GM21619 (cell line): ENCODE measurements around the gene ANLN.

Experiments
- ATAC-seq: cut with Tn5 transposase; IDR thresholded peaks from one replicate; pipeline ENCODE4 v1.9.1; 2021; ENCODE audit not compliant: unreplicated experiment

Gene ANLN, protein sequence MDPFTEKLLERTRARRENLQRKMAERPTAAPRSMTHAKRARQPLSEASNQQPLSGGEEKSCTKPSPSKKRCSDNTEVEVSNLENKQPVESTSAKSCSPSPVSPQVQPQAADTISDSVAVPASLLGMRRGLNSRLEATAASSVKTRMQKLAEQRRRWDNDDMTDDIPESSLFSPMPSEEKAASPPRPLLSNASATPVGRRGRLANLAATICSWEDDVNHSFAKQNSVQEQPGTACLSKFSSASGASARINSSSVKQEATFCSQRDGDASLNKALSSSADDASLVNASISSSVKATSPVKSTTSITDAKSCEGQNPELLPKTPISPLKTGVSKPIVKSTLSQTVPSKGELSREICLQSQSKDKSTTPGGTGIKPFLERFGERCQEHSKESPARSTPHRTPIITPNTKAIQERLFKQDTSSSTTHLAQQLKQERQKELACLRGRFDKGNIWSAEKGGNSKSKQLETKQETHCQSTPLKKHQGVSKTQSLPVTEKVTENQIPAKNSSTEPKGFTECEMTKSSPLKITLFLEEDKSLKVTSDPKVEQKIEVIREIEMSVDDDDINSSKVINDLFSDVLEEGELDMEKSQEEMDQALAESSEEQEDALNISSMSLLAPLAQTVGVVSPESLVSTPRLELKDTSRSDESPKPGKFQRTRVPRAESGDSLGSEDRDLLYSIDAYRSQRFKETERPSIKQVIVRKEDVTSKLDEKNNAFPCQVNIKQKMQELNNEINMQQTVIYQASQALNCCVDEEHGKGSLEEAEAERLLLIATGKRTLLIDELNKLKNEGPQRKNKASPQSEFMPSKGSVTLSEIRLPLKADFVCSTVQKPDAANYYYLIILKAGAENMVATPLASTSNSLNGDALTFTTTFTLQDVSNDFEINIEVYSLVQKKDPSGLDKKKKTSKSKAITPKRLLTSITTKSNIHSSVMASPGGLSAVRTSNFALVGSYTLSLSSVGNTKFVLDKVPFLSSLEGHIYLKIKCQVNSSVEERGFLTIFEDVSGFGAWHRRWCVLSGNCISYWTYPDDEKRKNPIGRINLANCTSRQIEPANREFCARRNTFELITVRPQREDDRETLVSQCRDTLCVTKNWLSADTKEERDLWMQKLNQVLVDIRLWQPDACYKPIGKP

DNA sequence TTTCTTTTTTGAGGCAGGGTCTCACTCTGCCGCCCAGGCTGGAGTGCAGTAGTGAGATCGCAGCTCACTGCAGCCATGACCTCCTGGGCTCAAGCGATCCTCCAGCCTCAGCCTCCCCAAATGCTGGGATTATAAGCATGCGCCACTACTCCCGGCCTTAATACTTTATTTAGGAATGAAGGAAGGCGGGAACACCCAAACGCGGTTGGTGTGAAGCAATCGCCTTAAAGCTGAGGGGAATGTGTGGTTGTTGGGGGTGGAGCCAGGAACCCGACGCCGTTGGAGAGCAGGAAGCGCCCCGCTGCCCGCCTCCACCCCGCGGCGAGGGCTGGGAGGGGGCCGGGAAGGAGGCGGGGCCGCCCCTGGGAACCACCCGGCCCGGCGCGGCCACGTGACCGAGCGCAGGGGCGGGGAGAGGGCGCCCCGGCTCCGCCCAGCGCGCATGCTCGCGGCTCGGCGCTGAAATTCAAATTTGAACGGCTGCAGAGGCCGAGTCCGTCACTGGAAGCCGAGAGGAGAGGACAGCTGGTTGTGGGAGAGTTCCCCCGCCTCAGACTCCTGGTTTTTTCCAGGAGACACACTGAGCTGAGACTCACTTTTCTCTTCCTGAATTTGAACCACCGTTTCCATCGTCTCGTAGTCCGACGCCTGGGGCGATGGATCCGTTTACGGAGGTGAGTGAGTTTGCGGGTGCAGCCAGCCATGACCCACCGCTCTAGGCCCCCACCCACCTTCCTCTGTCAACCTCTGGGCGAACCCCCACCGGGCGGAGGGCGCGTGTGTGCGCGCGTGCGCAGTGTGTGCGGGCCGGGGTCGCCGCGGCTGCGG lies at the start of gene ANLN:
ANLN (plus strand) TSS at position 492 of the 828 bp plus-strand sequence; CDS start at position 657, 165 bp downstream.
- peak; percentile 72 for ATAC-seq

DNA sequence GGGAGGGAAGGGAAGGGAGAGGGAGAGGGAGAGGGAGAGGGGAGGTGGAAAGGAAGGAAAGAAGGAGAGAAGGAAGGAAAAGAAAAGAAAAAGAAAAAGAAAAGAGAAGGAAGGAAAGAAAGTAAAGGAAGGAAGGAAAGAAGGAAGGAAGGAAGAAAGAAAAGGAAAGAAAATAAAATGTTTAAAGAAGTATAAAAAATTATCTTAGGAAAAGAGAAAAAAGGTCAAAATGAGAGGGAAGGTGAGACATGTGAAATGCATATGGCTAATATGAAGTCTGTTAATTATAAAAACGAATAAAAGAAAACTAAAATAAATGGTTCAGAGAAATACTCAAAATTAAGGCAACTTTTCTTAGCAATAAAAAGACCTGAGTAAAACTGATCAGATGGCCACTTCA lies 46.1 kb upstream of the ANLN start:
- ATAC-seq, result no peak

DNA sequence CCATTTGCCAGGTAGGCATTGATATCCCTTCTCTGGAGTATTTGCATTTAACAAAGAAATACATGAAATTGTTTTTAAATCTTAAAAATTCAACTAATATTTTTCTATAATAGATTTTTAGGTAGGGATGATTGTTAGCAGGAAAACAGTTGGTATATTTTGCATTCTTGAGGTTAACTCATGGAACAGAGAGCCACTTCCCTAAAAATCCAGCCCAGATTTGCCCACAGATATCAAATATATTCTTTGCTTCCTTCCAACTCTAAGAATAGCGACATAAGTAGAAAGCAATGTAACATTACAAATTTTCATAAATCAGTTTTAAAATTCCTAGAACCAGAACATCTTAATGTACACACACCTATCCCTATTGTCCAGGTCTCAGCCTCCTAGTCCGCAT lies 45.0 kb upstream of the ANLN start:
- ATAC-seq, result no peak

DNA sequence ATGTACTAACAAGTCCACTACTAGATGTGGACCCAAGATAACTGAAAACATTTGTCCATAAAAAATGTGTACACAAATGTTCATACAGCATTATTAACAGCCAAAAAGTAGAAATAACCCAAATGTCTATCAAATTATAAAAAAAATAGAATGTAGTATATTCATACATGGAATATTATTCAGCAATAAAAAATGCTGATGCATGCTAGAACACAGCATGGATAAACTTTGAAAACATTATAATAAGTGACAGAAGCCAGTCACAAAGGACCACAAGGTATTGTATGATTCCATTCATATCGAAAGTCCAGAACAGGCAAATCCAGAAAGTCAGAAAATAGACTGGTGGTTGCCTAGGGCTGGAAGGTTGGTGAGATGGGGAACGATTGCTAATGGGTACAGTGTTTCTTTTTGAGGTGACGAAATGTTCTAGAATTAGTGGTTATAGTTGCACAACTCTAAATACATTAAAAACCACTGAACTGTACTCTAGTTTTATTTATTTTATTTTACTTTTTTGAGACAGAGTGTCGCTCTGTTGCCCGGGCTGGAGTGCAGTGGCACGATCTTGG lies 43.3 kb upstream of the ANLN start:
- ATAC-seq, result no peak

DNA sequence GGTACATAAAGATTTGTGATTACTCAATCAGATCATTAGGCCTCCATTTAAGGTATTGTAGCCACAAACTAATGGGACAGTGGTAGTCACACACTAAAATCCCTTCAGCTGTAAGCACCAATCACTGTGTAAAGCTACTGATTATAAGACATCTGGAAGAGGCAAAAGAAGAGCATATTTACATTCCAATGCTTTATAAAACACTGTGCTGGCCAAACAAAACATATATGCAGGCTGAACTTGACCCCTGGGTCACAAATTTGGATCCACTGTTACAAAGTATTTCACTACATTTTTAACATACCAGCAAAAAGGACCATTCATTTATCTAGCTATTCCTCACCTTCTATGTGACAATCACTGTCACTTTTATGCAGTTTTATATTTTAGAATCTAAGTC lies 41.4 kb upstream of the ANLN start:
- no peak for ATAC-seq

DNA sequence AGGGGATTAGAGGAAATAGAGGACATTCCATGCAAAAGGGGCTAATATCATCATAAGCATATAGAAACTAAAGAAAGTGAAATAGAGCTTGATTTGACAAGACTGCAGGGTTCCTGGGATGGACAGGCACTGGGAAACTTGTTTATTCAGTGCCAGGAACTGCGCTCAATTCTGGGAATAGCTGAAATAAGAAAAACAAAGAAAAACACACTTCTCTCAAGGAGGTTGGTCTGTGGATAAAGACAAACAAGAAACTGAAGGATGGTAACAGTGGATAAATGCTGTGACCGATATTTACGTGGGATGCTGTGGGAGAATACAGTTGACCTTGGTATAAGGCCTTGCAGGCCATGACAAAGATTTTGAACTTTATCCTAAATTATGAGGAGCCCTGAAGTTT lies 40.9 kb upstream of the ANLN start:
- no peak for ATAC-seq

DNA sequence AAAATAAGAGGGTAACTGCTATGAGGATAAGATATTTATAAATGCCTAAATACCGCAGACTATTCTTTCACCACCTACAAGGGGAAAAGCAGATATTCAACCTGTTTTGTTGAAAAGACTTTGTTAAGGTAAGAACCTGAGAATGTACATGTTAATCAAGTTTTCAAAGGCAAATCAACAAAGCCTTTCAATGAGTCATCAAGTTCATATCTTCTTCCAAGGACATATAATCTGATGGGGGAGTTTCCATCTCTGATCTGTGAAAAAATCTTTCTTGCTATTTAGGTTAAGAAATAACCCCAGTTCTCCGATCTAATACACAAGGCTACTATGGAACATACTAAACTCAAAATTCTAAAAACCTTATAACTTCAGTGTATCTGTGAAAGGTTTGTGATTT lies 40.0 kb upstream of the ANLN start:
- no peak for ATAC-seq

DNA sequence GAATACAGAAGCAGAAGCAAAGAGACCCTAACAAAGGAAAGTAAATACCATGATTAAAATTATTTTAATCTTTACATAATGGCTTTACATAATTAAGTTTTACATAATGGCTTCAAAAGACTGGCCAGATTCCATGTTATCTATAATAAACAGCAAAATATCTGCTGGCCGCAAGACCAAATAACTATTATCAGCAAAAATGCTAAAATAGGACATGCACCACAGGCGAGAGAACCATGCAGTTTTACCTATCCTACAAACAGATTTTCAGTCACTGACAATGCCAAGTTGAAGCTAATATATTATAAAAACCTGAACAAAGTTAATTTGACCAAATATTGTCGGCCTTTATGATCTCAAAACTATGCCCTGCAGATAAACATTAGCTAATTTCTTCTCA lies 34.2 kb upstream of the ANLN start:
- no peak for ATAC-seq

DNA sequence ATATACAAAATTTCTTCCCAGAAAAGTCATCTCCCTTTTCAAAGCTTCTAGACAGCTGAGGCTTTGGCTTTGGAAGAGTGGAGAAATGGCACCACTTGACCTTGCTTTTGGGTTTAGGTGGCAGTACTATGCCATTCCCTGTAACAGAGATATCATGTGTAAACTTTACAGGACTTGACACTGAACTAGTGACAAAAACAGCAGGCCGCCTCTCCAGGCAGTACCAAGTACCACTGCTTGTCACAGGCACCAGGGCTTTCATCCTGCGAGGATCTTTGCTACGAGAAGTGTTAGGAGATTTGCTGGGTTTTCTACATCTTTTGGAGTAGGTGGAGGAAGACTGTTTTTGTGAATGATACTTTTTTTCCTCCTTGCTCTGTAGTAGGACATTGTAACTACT lies 32.6 kb upstream of the ANLN start:
- ATAC-seq, result no peak

DNA sequence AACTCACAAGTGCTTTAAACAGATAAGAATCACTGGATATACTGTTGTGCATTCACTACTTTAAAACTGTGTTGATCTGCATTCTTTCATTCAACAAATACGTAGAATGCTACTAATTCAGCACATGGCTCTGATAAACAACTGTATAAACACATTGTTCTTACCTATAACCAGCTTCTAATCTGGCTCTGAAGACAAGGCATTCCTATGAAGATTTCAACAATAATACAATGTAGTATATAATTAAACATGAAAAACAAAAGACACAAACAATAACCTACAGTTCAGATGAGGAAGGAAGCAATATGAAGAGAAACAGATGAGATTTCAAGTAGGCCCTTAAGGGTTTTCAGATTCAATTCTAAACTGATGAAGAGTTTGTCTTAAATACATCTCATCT lies 31.1 kb upstream of the ANLN start:
- ATAC-seq, result no peak

DNA sequence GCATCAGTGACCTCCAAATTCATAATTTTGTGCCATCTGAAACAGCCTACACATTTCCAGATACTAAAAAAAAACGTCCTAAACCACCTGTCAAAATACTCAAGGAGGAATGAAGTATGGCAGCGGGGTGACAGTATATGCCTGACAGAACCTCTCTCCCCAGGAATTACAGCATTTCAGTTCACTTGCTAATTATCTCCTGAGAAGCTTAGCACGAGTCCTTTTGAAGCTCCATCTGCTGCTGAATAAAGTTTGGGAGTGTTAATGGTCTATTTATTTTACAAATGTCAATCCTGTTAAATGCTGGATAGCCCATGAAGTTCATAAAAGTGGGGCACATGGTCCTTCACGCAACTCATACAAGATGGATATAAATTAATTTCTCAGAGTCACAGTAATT lies 29.4 kb upstream of the ANLN start:
- no peak for ATAC-seq

DNA sequence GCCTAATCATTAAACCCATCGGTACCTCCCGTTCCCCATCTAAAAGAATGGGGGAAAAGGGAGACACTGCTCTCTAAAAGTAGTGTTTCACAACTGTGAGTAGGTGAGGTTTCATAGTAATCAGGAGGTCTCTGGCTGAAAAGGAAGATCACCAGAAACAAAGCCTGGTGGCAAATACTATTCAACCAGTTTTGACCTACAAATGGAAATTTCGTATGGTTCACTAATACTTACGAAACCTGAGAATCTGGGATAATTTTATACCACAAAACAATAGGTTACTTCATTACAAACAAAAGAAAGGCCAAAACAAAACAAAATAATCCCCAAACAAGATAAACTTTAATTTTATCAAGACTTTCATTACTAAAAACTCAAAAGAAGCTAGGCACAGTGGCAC lies 28.4 kb upstream of the ANLN start:
- ATAC-seq, result no peak

DNA sequence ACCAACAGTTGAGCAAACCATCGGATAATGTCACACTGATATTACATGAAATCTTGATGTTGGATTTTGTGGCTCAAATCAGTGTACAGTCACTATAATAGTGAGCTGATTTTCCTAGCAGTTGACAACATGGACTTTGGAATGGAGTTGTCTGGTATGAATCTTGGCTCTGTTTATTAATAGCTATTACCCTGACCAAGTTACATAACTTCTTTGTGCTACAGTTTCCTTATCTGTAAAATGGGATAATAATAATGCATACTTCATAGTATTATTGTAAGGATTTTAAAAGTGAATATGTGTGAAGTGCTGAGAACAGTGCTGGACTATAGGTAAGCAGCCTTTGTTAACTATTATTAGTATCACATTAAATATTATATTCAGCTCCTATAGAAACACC lies 26.1 kb upstream of the ANLN start:
- no peak for ATAC-seq

DNA sequence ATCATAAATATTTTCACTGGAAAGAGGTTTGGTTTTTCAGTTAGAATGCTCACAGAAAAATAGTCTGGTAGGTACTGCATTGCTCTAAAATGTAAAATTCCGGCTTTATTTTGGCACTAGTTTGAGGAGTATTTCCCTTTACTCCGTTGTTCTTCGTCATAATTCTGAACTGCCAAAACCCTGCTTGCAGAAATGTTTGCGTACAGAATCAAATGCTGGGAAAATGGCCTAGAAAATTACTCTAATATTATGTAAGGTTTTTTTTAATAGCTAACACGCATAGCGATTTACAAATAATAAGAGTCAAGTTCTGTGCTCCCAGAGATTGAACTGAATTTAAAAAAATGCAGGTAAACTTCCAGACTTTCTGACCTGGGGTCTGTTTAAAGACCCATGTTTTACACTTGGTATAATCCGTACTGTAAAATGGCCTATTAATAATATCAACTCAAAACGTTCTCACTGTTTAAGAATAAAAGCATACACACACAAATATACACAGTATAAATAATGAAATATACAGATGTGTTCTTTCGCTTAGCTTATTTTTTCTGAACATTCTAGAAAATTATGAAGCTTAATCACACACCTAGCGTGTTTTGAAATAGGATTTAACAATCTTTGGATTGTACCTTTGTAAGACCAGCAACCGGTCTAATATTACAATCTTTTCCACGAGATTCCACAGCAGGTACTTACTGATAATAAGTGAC lies 23.5 kb upstream of the ANLN start:
- no peak for ATAC-seq

DNA sequence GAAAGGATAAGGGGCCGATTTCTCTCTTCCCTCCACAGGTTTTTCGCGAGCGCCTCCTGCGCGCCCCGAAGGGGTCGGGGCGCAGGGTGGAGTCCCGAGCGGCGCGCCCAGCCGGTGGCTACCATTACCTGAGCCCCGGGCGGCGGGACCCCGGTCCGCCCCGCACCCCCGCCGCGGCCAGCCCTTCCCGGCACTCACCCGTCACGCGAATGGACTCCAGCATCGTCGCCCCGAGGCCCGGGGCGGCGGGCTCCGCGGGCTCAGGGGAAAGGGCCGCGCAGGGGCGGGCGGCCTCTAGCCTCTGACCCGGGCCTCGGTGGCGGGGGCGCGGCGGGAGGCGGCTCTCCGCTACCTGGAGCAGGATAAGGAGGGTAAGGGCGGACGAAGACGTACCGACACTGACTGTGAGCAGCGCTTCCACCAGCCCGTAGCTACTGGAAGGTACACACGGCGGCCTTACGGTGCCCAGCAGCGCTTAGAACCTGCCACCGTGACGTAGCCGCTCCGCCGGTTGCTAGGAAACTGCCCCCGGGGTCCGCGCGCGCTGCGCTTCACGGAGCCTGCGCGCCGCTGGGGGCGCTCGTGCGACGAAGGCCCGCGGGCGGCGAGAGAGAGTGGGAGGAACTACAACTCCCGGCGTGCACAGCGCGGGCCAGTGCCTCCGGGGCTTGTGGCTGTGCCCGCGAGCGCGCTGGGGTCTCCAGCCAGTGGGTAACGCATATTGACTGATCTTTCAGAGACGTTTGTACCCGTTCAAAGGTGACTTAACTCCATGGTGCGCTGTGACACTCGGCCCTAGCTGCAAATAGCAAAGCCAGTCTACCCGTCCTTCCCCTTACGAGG lies 22.7 kb upstream of the ANLN start:
- ATAC-seq, result peak; percentile 97

DNA sequence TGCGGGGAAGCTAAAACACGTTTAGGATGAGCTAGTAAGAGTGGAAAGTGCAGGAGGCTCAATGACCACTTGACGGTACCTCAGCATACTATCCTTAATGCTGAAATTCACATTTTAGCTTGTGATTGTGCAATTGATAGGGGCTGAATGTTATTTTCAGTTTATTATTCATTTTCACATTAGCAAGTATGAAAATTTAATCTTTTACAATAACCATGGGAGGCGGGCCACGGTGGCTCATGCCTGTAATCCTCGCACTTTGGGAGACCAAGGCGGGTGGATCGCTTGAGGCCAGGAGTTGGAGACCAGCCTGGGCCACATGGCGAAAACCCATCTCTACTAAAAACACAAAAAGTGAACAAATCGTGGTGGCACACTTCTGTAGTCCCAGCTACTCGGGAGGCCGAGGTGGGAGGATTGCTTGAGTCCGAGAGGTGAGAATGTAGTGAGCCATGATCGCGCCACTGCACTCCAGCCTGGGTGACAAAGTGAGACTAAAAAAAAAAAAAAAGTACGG lies 22.0 kb upstream of the ANLN start:
- peak; percentile 34 for ATAC-seq

DNA sequence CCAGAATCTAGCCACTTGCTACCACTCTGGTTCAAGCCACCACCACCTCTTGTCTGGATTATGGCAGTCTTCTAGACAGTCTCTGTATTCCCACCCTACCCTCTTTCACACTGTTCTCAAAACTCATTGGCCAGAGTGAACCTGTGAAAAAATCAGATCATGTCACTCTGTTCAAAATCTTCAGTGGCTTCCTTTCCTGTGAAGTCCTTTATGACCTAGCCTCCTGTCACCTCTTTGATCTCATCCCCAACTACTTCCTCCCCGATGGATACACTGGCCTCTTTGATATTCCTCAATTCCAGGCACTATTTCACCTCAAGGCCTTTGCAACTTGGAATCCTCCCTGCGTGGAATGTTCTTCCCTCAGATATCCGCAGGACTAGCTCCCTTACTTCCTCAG lies 21.2 kb upstream of the ANLN start:
- no peak for ATAC-seq

DNA sequence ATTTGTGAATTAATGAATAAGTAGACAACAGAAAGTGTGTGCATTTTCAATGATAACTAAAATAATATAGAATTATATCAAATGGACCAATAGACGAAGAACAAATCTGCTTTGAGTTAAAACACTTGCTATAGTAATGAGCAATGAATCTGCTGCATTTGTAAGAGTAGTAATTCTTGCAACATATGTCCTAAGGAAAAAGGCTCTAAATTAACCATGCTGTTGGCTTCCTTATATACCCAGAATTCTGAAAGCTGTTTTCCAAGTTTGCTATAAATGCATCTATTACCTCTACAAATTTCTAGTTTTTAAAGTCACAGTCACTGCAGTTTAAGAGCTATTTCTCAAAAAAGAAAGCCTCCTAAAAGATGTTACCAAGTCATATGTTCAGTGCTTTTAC lies 20.5 kb upstream of the ANLN start:
- no peak for ATAC-seq

DNA sequence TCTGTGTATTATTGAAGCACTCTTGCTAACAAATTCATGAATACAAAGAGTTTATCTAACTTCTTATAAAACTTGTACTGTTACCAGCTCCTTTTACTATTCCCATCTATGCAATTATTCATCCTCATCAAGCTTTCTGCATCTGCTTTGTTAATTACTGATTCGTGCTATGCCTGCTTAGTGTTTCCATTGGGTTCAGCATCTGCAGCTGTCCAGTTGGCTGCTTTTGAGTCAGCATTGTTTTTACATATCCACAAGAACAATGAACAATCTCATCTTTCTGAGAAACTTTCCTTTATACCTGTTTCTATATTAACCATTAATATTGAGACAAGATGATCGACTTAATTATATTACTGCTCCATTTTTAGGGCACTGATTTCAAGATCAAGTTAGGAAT lies 19.6 kb upstream of the ANLN start:
- ATAC-seq, result no peak
